ENCODE measurements around the gene RASA3. TPM values are rescaled to one million over a fixed set of nuclear protein-coding genes. Genes with fewer than 3 reads are reported as not detected.

RASA3 gene
- polyA plus RNA-seq, 1 experiment = 31.4 TPM

GRCh38 chr13:114010401-114011101 lies 121.9 kb downstream of the RASA3 start:
- Histone ChIP-seq H3K27me3 (ENCODE audit: control insufficient read depth, insufficient read depth, low read length) (no peaks in the 10 kb centered on the region), H3K36me3 (ENCODE audit: control insufficient read depth, insufficient read depth, low read length) (peaks cover 33% of the 10 kb centered on the region), H3K4me3 (ENCODE audit: low read depth, low read length) (no peak overlapping the region)
- CTCF ChIA-PET = no interaction called here
- TF ChIP-seq CTCF (IDR thresholded peaks at IDR 0.05; ENCODE audit: insufficient read depth, low read depth, low read length) = no peak
- DNase-seq (ENCODE audit: low read depth) = no peak
- POLR2A ChIA-PET = no interaction called here

DNA sequence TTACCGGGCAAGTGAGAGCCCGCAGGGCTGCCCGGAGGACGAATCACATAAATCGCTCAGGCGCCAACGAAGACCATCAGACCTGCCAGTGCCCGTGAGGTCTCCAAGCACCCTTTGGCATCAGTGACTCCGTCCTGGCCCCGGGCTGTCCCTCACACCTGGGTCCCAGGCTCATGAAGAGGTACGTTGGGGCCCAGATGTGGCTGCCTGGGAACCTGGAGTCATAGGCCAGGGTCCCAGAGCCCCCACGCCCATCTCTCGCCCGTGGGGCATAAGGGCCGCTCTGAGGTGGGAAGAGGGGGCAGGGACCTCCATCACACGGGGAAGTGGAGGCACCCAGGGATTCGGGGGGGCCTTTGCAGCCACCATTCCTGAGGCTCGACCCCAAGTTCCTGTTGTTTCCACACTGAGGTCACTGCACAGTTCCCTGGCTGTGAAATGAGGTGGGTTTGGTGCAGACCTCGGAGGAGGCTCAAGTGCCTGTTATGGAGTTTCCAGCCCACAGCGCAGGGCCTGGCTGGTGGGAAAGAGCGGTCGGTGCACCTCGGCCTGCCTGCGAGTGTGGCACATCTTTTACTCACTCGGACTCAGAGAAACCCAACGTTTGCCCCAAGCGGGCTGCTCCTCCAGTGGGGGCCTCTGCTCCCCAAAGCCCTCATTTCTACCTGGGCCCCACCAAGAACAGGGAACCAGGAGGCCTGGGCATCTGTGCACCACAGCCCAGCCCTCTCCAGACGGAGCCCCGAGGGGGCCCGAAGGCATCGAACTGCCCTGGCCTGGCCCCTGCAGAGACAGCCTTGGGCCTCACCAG lies 122.6 kb downstream of the RASA3 start:
- no peaks in the 10 kb centered on the region for H3K27me3 ChIP-seq (ENCODE audit: control insufficient read depth, insufficient read depth, low read length)
- ChIA-PET POLR2A (no interaction called here), CTCF (no interaction called here)
- H3K36me3 ChIP-seq (ENCODE audit: control insufficient read depth, insufficient read depth, low read length) = peaks cover 29% of the 10 kb centered on the region
- DNase-seq (ENCODE audit: low read depth) = no peak
- no peak for TF ChIP-seq CTCF (IDR thresholded peaks at IDR 0.05; ENCODE audit: insufficient read depth, low read depth, low read length)
- H3K4me3 ChIP-seq (ENCODE audit: low read depth, low read length) = no peak overlapping the region

DNA sequence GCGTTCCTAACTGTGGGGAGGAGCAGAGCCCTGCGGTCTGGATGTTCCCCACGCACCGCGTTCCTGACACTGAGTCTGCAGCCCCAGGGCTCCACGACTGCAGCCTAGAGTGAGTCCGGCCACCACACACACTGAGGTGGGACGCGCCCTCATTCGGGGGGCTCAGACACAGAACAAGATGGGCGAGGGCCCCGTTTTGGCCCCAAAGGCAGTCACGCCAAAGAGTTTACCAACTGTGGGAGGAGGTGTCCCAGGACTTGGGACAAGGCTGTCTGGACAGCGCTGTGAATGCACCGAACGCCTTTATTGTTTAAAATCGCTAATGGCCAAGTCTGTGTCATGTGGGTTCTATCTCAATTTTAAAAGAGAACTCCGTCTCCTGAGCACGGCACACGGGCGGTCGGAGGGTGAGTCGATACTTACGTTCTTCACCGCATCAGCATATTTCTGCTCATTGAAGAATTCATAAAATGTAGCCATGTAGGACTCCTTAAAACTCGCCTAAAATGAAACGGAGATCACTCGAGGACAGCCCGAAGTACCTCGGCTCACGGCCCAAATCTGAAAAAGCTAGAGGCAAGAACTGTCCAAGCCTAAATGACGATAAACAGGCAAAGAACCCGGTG lies 123.3 kb downstream of the RASA3 start:
- Histone ChIP-seq H3K27me3 (ENCODE audit: control insufficient read depth, insufficient read depth, low read length) (no peaks in the 10 kb centered on the region), H3K36me3 (ENCODE audit: control insufficient read depth, insufficient read depth, low read length) (peaks cover 26% of the 10 kb centered on the region), H3K4me3 (ENCODE audit: low read depth, low read length) (no peak overlapping the region)
- ChIA-PET CTCF (no interaction called here), POLR2A (no interaction called here)
- no peak for TF ChIP-seq CTCF (IDR thresholded peaks at IDR 0.05; ENCODE audit: insufficient read depth, low read depth, low read length)
- no peak for DNase-seq (ENCODE audit: low read depth)

- POLR2A ChIA-PET = no interaction called here
- no peak for DNase-seq (ENCODE audit: low read depth)
- CTCF ChIA-PET = no interaction called here
Observed at GRCh38 chr13:114007566-114007965, 124.9 kb downstream of the RASA3 start.

More at GRCh38 chr13:114007566-114007965, 124.9 kb downstream of the RASA3 start:
- Histone ChIP-seq H3K4me3 (ENCODE audit: low read depth, low read length) (no peak overlapping the region), H3K36me3 (ENCODE audit: control insufficient read depth, insufficient read depth, low read length) (peaks cover 28% of the 10 kb centered on the region), H3K27me3 (ENCODE audit: control insufficient read depth, insufficient read depth, low read length) (no peaks in the 10 kb centered on the region)
- TF ChIP-seq CTCF (IDR thresholded peaks at IDR 0.05; ENCODE audit: insufficient read depth, low read depth, low read length) = no peak

Data from BJ (cell line).